Measurements from ENCODE around the gene PKDCC. TPM values are rescaled to one million over a fixed set of nuclear protein-coding genes. Genes with fewer than 3 reads are reported as not detected.

PKDCC gene
- total and polyA plus RNA-seq, 4 donors: 2.0 to 76.0 (median 19.8) TPM

DNA sequence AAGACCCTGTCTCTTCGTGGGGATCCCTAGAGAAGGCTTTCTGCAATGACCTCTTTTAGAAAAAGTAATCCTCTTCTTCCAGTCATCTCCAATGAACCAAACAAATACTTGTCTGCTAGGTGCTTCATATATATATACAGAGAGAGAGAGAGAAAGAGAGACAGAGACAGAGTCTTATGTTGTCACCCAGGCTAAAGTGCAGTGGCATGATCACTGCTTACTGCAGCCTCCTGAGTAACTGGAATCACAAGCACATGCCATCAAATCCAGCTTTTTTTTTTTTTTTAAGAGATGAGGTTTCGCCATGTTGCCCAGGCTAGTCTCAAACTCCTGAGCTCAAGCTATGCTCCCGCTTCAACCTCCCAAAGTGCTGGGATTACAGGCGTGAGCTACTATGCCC is 18.6 kb upstream of the PKDCC start:
- H3K9me3 ChIP-seq (ENCODE audit: control insufficient read depth in 4 of 4, low read length in 3 of 4): no peaks in the 10 kb centered on the region
- H3K27ac ChIP-seq (ENCODE audit: low read depth in 1 of 2, low read length in 2 of 2): no peak overlapping the region
- 91% methylated on average over 4 of the region's 4 CpGs for WGBS
- H3K36me3 ChIP-seq (ENCODE audit: control insufficient read depth in 4 of 4, insufficient read depth in 3 of 4, low read depth in 1 of 4, low read length in 3 of 4): no peaks in the 10 kb centered on the region
- peaks cover 0 to 3% (median 0%) of the 10 kb centered on the region in 4 donors for H3K4me1 ChIP-seq (ENCODE audit: control insufficient read depth in 4 of 4, insufficient read depth in 4 of 4, low read length in 3 of 4)
- no peak overlapping the region for H3K9ac ChIP-seq (ENCODE audit: low read depth in 1 of 2, low read length in 2 of 2)
- DNase-seq (ENCODE audit: low spot score): no peak
- TF ChIP-seq FOXA1 (IDR thresholded peaks at IDR 0.05) (no peak), MAX (IDR thresholded peaks at IDR 0.05) (no peak), YY1 (IDR thresholded peaks at IDR 0.05) (no peak), GABPA (IDR thresholded peaks at IDR 0.05 in 1 of 2, conservative IDR thresholded peaks at IDR 0.05 in 1 of 2) (no peak), EGR1 (IDR thresholded peaks at IDR 0.05; ENCODE audit: low read depth in 2 of 2) (no peak), JUND (IDR thresholded peaks at IDR 0.05) (no peak), REST (IDR thresholded peaks at IDR 0.05) (no peak), FOXA2 (IDR thresholded peaks at IDR 0.05) (no peak), CTCF (IDR thresholded peaks at IDR 0.05; ENCODE audit: low read depth, low read length, missing input control) (no peak)
- H3K27me3 ChIP-seq (ENCODE audit: control insufficient read depth in 4 of 4, insufficient read depth in 4 of 4, low read length in 3 of 4): no peaks in the 10 kb centered on the region
- no peak overlapping the region for H3K4me3 ChIP-seq (ENCODE audit: low read depth in 1 of 3, low read length in 3 of 3)

DNA sequence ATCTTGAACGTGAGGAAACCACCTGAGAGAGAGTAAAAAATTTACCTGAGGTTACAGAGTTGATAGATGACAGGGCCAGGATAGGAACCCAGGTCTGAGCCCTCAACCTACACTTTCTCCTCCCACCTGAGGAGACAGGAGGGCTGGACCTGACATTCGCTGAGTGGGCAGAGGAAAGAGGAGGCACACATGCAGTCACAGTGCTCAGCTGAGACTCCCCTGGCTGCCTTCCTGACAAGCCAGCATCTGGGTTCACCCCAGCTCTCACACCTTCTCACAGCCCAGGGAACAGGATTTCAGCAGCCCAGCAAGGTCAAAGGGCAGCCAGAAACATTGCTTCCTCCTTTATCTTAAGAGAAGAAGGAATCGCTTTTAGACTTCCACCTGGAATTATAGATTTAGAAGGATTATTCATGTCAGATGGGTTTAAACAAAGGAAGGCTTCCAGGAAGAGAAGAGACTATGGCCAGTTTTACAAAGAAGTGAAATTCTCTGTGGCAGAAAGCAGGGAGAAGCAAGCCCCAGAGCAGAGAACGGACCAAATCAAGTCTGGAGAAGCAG is 18.1 kb upstream of the PKDCC start:
- Histone ChIP-seq H3K9ac (ENCODE audit: low read depth in 1 of 2, low read length in 2 of 2) (no peak overlapping the region), H3K27me3 (ENCODE audit: control insufficient read depth in 4 of 4, insufficient read depth in 4 of 4, low read length in 3 of 4) (no peaks in the 10 kb centered on the region), H3K4me1 (ENCODE audit: control insufficient read depth in 4 of 4, insufficient read depth in 4 of 4, low read length in 3 of 4) (peaks cover 0 to 3% (median 0%) of the 10 kb centered on the region in 4 donors), H3K27ac (ENCODE audit: low read depth in 1 of 2, low read length in 2 of 2) (no peak overlapping the region), H3K9me3 (ENCODE audit: control insufficient read depth in 4 of 4, low read length in 3 of 4) (no peaks in the 10 kb centered on the region), H3K36me3 (ENCODE audit: control insufficient read depth in 4 of 4, insufficient read depth in 3 of 4, low read depth in 1 of 4, low read length in 3 of 4) (no peaks in the 10 kb centered on the region), H3K4me3 (ENCODE audit: low read depth in 1 of 3, low read length in 3 of 3) (no peak overlapping the region)
- DNase-seq (ENCODE audit: low spot score): no peak
- WGBS: 85% methylated on average over 4 of the region's 4 CpGs
- TF ChIP-seq, protein P1, sequence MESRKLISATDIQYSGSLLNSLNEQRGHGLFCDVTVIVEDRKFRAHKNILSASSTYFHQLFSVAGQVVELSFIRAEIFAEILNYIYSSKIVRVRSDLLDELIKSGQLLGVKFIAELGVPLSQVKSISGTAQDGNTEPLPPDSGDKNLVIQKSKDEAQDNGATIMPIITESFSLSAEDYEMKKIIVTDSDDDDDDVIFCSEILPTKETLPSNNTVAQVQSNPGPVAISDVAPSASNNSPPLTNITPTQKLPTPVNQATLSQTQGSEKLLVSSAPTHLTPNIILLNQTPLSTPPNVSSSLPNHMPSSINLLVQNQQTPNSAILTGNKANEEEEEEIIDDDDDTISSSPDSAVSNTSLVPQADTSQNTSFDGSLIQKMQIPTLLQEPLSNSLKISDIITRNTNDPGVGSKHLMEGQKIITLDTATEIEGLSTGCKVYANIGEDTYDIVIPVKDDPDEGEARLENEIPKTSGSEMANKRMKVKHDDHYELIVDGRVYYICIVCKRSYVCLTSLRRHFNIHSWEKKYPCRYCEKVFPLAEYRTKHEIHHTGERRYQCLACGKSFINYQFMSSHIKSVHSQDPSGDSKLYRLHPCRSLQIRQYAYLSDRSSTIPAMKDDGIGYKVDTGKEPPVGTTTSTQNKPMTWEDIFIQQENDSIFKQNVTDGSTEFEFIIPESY (IDR thresholded peaks at IDR 0.05): no peak
- TF ChIP-seq EGR1 (IDR thresholded peaks at IDR 0.05; ENCODE audit: low read depth in 2 of 2): no peak

Measured in liver (tissue), 9 donors.